GM23248 (cell line): ENCODE data around the gene PRKAG1.

Experiments used
- EZH2 ChIP-seq: fragments of 200-600 bp; sonication (generic); IDR thresholded peaks from 2 replicates; pipeline ENCODE4 v1.6.1; 2018; ENCODE audit warnings: antibody characterized with exemption, mild to moderate bottlenecking; ENCODE audit not compliant: insufficient read depth, poor library complexity, severe bottlenecking
- EZH2phosphoT487 ChIP-seq: fragments of 200-600 bp; sonication (generic); IDR thresholded peaks from 2 replicates; pipeline ENCODE4 v1.6.1; 2018; ENCODE audit warnings: antibody characterized with exemption, moderate library complexity, mild to moderate bottlenecking, low read depth; ENCODE audit not compliant: insufficient read depth

- no peak for TF ChIP-seq EZH2
- no peak for TF ChIP-seq EZH2phosphoT487
Measured at GRCh38 chr12:48961801-48962200, 56.8 kb downstream of the PRKAG1 start.
